Measurements from ENCODE around the gene PAQR9.

- TF ChIP-seq CTCF (IDR thresholded peaks at IDR 0.05 in 4 of 5, conservative IDR thresholded peaks at IDR 0.05 in 1 of 5) (no peak), POLR2A (IDR thresholded peaks at IDR 0.05) (no peak)
These were observed 41.3 kb upstream of the PAQR9 start for GRCh38 chr3:143004823-143005222.
